Astrocyte (in vitro differentiated cells and primary cell): Measurements from ENCODE around the gene MMP21. TPM values are rescaled to one million over a fixed set of nuclear protein-coding genes. Genes with fewer than 3 reads are reported as not detected.

ENCODE experiments used
- DNase-seq: peaks from one replicate; pipeline ENCODE4 v3.0.0-alpha.2; 2010; ENCODE audit warnings: low read depth
- FAIRE-seq: peaks from 2 replicates; lab custom pipeline; 2011; peaks lifted over from hg19 to GRCh38; lab: Jason Lieb, UNC
- H2AFZ ChIP-seq: 2 replicates; pipeline ENCODE4 v1.6.0; 2012; ENCODE audit warnings: low read depth, low read length, inconsistent platforms
- H3K27ac ChIP-seq: 2 replicates; pipeline ENCODE4 v1.5.1; 2011; ENCODE audit warnings: low read depth, low read length, inconsistent platforms
- H3K27me3 ChIP-seq: 2 replicates; pipeline ENCODE4 v1.6.0; 2011; ENCODE audit warnings: low read length, inconsistent platforms; ENCODE audit not compliant: insufficient read depth
- H3K36me3 ChIP-seq: 2 replicates; pipeline ENCODE4 v1.5.1; 2011; ENCODE audit warnings: low read length, inconsistent platforms; ENCODE audit not compliant: insufficient read depth
- H3K4me1 ChIP-seq: 2 replicates; pipeline ENCODE4 v1.5.1; 2011; ENCODE audit warnings: low read length, inconsistent platforms; ENCODE audit not compliant: insufficient read depth
- H3K4me2 ChIP-seq: 2 replicates; pipeline ENCODE4 v1.6.0; 2012; ENCODE audit warnings: low read length, inconsistent platforms
- H3K4me3 ChIP-seq: 2 replicates; pipeline ENCODE4 v1.5.1; 2011; ENCODE audit warnings: low read depth, mild to moderate bottlenecking, low read length, inconsistent platforms; ENCODE audit not compliant: insufficient read depth
- H3K79me2 ChIP-seq: 2 replicates; pipeline ENCODE4 v1.6.0; 2012; ENCODE audit warnings: mild to moderate bottlenecking, low read length, inconsistent platforms; ENCODE audit not compliant: insufficient read depth
- H3K9ac ChIP-seq: 2 replicates; pipeline ENCODE4 v1.6.0; 2012; ENCODE audit warnings: mild to moderate bottlenecking, low read length, inconsistent platforms
- H3K9me3 ChIP-seq: 2 replicates; pipeline ENCODE4 v1.5.1; 2012; ENCODE audit warnings: low read depth, mild to moderate bottlenecking, low read length, inconsistent platforms; ENCODE audit not compliant: insufficient read depth
- H4K20me1 ChIP-seq: 2 replicates; pipeline ENCODE4 v1.6.0; 2012; ENCODE audit warnings: low read length, inconsistent platforms; ENCODE audit not compliant: insufficient read depth
- H3K27ac Mint-ChIP-seq: one replicate; pipeline ENCODE4 v1.8.0; 2021; ENCODE audit warnings: mild to moderate bottlenecking, mixed read lengths; ENCODE audit not compliant: unreplicated experiment
- H3K27me3 Mint-ChIP-seq: one replicate; pipeline ENCODE4 v1.8.0; 2021; ENCODE audit warnings: low read depth, mixed read lengths; ENCODE audit not compliant: unreplicated experiment
- H3K36me3 Mint-ChIP-seq: one replicate; pipeline ENCODE4 v1.8.0; 2021; ENCODE audit warnings: low read depth, mixed read lengths; ENCODE audit not compliant: unreplicated experiment
- H3K4me1 Mint-ChIP-seq: one replicate; pipeline ENCODE4 v1.8.0; 2021; ENCODE audit warnings: low read depth, mixed read lengths; ENCODE audit not compliant: unreplicated experiment
- H3K4me3 Mint-ChIP-seq: one replicate; pipeline ENCODE4 v1.8.0; 2021; ENCODE audit warnings: mild to moderate bottlenecking, moderate library complexity, mixed read lengths; ENCODE audit not compliant: unreplicated experiment
- H3K9me3 Mint-ChIP-seq: one replicate; pipeline ENCODE4 v1.8.0; 2021; ENCODE audit warnings: mild to moderate bottlenecking, mixed read lengths; ENCODE audit not compliant: unreplicated experiment
- CTCF ChIP-seq: IDR thresholded peaks from 2 replicates; pipeline ENCODE4 v1.5.1; 2011; ENCODE audit warnings: low read depth, mild to moderate bottlenecking, inconsistent platforms, low read length, moderate library complexity; ENCODE audit not compliant: insufficient read depth
- EZH2 ChIP-seq: IDR thresholded peaks from 2 replicates; pipeline ENCODE4 v1.6.1; 2012; ENCODE audit warnings: mild to moderate bottlenecking, low read length, inconsistent platforms; ENCODE audit not compliant: insufficient read depth
- total RNA-seq: library from RNA; stranded (reverse); gene quantifications from 2 replicates; pipeline ENCODE4 v1.2.1, GENCODE V29; 2021

Gene MMP21
- total RNA-seq, 1 donor from 2014 or later = not detected

GRCh38 chr10:125739994-125740679 lies 35.5 kb downstream of the MMP21 start:
- H3K4me2 ChIP-seq = no peak overlapping the region
- no peaks in the 10 kb centered on the region for H3K27me3 ChIP-seq
- no peak overlapping the region for H3K27ac ChIP-seq
- TF ChIP-seq EZH2 (no peak), CTCF (no peak)
- peaks cover 69% of the 10 kb centered on the region for H3K36me3 ChIP-seq
- Mint-ChIP-seq H3K4me1 (no peaks in the 10 kb centered on the region), H3K36me3 (peaks cover 5% of the 10 kb centered on the region), H3K4me3 (no peak overlapping the region), H3K27ac (no peak overlapping the region), H3K27me3 (no peaks in the 10 kb centered on the region), H3K9me3 (no peaks in the 10 kb centered on the region)
- no peaks in the 10 kb centered on the region for H3K79me2 ChIP-seq
- FAIRE-seq (no peak), DNase-seq (no peak)
- peaks cover 10% of the 10 kb centered on the region for H4K20me1 ChIP-seq
- no peaks in the 10 kb centered on the region for H3K9me3 ChIP-seq
- no peak overlapping the region for H3K4me3 ChIP-seq
- H2AFZ ChIP-seq = no peak overlapping the region
- H3K9ac ChIP-seq = no peak overlapping the region
- H3K4me1 ChIP-seq = no peaks in the 10 kb centered on the region

- no peaks in the 10 kb centered on the region for H3K4me1 ChIP-seq
- no peak for DNase-seq
- peaks cover 10% of the 10 kb centered on the region for H4K20me1 ChIP-seq
- Mint-ChIP-seq H3K4me1 (no peaks in the 10 kb centered on the region), H3K27me3 (no peaks in the 10 kb centered on the region), H3K27ac (no peak overlapping the region), H3K9me3 (no peaks in the 10 kb centered on the region), H3K36me3 (peaks cover 7% of the 10 kb centered on the region), H3K4me3 (no peak overlapping the region)
- no peaks in the 10 kb centered on the region for H3K79me2 ChIP-seq
- H3K27me3 ChIP-seq = no peaks in the 10 kb centered on the region
- H3K4me3 ChIP-seq = no peak overlapping the region
- no peak overlapping the region for H3K27ac ChIP-seq
- H3K9me3 ChIP-seq = no peaks in the 10 kb centered on the region
- H3K4me2 ChIP-seq = no peak overlapping the region
- TF ChIP-seq EZH2 (no peak), CTCF (no peak)
- H3K36me3 ChIP-seq = peaks cover 70% of the 10 kb centered on the region
- H3K9ac ChIP-seq = no peak overlapping the region
- no peak overlapping the region for H2AFZ ChIP-seq
- no peak for FAIRE-seq
Observed at GRCh38 chr10:125738206-125738605, 37.4 kb downstream of the MMP21 start.

GRCh38 chr10:125734823-125735222 lies 40.8 kb downstream of the MMP21 start:
- Histone ChIP-seq H3K79me2 (no peaks in the 10 kb centered on the region), H3K4me2 (no peak overlapping the region), H2AFZ (no peak overlapping the region), H3K9me3 (no peaks in the 10 kb centered on the region), H3K27me3 (no peaks in the 10 kb centered on the region), H4K20me1 (peaks cover 22% of the 10 kb centered on the region), H3K9ac (no peak overlapping the region), H3K4me1 (no peaks in the 10 kb centered on the region), H3K4me3 (no peak overlapping the region), H3K36me3 (peaks cover 88% of the 10 kb centered on the region), H3K27ac (no peak overlapping the region)
- H3K4me1 Mint-ChIP-seq = no peaks in the 10 kb centered on the region
- H3K36me3 Mint-ChIP-seq = peaks cover 16% of the 10 kb centered on the region
- FAIRE-seq (no peak), DNase-seq (no peak)
- H3K9me3 Mint-ChIP-seq = no peaks in the 10 kb centered on the region
- no peak overlapping the region for H3K4me3 Mint-ChIP-seq
- TF ChIP-seq EZH2 (no peak), CTCF (peak; percentile 11)
- H3K27me3 Mint-ChIP-seq = no peaks in the 10 kb centered on the region
- H3K27ac Mint-ChIP-seq = no peak overlapping the region
